Skeletal muscle tissue (tissue), 4 donors: Measurements from ENCODE around the gene RBBP4. TPM values are rescaled to one million over a fixed set of nuclear protein-coding genes. Genes with fewer than 3 reads are reported as not detected.
"Not testable (repeated sequence)": the region's sequence is repeated elsewhere in the genome, so short reads cannot be mapped to it uniquely, and the experiment has no call there.

Source experiments
- H3K27ac ChIP-seq: one replicate; pipeline ENCODE4 v1.7.0; 2013; ENCODE audit warnings: mild to moderate bottlenecking, low read depth, low read length, inconsistent platforms
- H3K27me3 ChIP-seq, 3 donors: one replicate each; pipeline ENCODE4 v1.7.0; 2013; ENCODE audit warnings: low read length in 3 of 3; ENCODE audit not compliant: control insufficient read depth in 3 of 3, insufficient read depth in 3 of 3
- H3K36me3 ChIP-seq, 3 donors: one replicate each; pipeline ENCODE4 v1.7.0; 2013; ENCODE audit warnings: low read length in 3 of 3; ENCODE audit not compliant: control insufficient read depth in 3 of 3, insufficient read depth in 3 of 3
- H3K4me1 ChIP-seq, 3 donors: one replicate each; pipeline ENCODE4 v1.7.0; 2013; ENCODE audit warnings: low read length in 3 of 3, mild to moderate bottlenecking in 3 of 3; ENCODE audit not compliant: control insufficient read depth in 3 of 3, insufficient read depth in 3 of 3
- H3K4me3 ChIP-seq, 3 donors: one replicate each; pipeline ENCODE4 v1.7.0; 2013; ENCODE audit warnings: low read length in 3 of 3
- H3K9ac ChIP-seq, 3 donors: one replicate each; pipeline ENCODE4 v1.7.0; 2013; ENCODE audit warnings: low read length in 3 of 3, mild to moderate bottlenecking in 3 of 3, moderate library complexity in 2 of 3, low read depth in 1 of 3
- H3K9me3 ChIP-seq, 3 donors: one replicate each; pipeline ENCODE4 v1.7.0; 2013; ENCODE audit warnings: low read length in 3 of 3; ENCODE audit not compliant: control insufficient read depth in 3 of 3
- total RNA-seq: library from RNA; depleted of rRNA; stranded (reverse); fragments of >200 nt; gene quantifications from one replicate; pipeline ENCODE4 v1.2.3, GENCODE V29; 2014
- donor health status: Osteomylitis.

The RBBP4 gene
- total RNA-seq, 1 donor from 2014 or later, result 104 TPM

DNA sequence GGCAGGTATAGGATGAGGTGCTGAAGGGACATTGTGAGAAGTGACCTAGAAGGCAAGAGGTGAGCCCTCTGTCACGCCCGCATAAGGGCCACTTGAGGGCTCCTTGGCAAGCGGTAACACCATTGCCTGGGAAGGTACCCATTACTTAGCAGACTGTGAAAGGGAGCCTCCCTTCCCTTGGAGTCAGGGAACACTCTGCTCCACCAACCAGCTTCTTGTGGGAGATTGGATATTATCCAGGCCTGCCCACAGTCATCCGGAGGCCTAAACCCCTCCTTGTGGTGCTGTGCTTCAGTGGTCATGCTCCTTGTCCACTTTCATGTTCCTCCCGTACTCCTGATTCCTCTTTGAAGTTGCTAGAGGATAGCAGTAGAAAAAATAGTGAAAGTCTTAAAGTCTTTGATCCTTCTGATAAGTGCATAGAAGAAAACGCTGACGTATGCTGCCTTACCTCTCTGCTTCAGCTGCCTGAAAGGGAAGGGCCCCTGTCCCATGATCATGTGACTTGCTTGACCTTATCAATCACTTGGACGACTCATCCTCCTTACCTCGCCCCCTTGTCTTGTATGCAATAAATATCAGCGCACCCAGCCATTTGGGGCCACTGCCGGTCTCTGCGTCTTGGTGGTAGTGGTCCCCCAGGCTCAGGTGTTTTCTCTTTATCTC, 16.0 kb downstream of the RBBP4 start:
- H3K36me3 ChIP-seq, result peaks cover 21 to 58% (median 42%) of the 10 kb centered on the region in 3 donors
- no peak overlapping the region for H3K9ac ChIP-seq
- H3K4me3 ChIP-seq, result no peak overlapping the region
- H3K27ac ChIP-seq, result no peak overlapping the region
- H3K27me3 ChIP-seq, result no peaks in the 10 kb centered on the region
- no peaks in the 10 kb centered on the region for H3K4me1 ChIP-seq
- no peaks in the 10 kb centered on the region for H3K9me3 ChIP-seq

DNA sequence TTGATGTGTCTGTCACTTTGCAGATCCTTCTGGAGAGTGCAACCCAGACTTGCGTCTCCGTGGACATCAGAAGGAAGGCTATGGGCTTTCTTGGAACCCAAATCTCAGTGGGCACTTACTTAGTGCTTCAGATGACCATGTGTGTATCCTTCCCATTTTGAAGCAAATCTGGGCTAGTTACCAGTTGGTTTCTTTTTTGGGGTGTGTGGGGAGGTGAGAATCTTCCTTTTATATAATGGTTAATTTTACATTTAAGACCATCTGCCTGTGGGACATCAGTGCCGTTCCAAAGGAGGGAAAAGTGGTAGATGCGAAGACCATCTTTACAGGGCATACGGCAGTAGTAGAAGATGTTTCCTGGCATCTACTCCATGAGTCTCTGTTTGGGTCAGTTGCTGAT, 17.7 kb downstream of the RBBP4 start:
- H3K9me3 ChIP-seq, H3K27me3 ChIP-seq, H3K4me1 ChIP-seq, H3K27ac ChIP-seq, H3K4me3 ChIP-seq, H3K9ac ChIP-seq: not testable (repeated sequence)
- H3K36me3 ChIP-seq, result peaks cover 27 to 62% (median 56%) of the 10 kb centered on the region in 3 donors

DNA sequence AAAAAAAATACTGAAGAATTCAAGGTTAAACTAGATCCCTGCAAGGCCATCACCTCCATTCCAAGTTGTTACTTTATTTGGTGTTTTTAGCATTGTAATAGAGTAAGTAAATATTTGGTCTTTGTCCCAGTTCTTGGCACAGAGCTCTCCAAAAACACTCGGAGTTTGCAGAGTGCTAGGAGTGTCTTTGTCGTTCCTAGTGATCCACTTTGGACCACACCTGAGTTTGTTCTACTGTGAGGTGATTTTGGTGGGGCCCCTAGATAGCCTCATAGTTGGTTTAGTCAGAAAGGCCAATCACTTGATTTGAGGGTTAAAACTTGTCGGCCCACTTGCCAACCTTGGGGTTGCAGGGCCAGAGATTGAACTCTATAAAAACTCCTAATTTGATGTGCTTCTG, 25.9 kb downstream of the RBBP4 start:
- Histone ChIP-seq H3K27ac (no peak overlapping the region), H3K4me3 (no peak overlapping the region), H3K27me3 (no peaks in the 10 kb centered on the region), H3K36me3 (peaks cover 32 to 43% (median 41%) of the 10 kb centered on the region in 3 donors), H3K4me1 (peaks cover 2 to 8% (median 4%) of the 10 kb centered on the region in 3 donors), H3K9me3 (no peaks in the 10 kb centered on the region), H3K9ac (no peak overlapping the region)

GRCh38 chr1:32679993-32680392, 29.0 kb downstream of the RBBP4 start:
- H3K27ac ChIP-seq, H3K27me3 ChIP-seq, H3K9me3 ChIP-seq, H3K9ac ChIP-seq, H3K4me3 ChIP-seq: not testable (repeated sequence)
- Histone ChIP-seq H3K4me1 (peaks cover 2 to 16% (median 8%) of the 10 kb centered on the region in 3 donors), H3K36me3 (peaks cover 19 to 30% (median 27%) of the 10 kb centered on the region in 3 donors)

DNA sequence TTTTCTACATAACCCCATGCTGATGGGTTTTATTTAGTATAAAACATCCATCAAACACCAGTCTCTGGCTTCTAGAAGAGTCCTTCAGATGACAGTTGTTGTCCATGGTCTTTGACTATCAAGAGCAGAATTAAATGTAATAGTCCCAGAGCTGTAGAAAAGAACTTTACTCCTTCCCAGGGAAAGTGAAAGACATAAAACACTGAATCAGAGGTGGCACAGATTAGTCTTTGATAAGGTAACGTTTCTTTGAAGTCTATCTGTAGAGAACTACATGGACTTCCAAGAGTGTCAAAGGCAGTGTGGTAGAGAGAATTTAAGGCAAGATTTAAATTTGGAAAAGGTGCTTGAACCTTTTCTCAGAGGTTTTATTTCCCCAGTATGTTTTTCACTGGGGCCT, 29.6 kb downstream of the RBBP4 start:
- H3K4me3 ChIP-seq, result no peak overlapping the region
- H3K36me3 ChIP-seq, result peaks cover 23 to 36% (median 31%) of the 10 kb centered on the region in 3 donors
- H3K27me3 ChIP-seq, result no peaks in the 10 kb centered on the region
- H3K4me1 ChIP-seq, result peaks cover 2 to 19% (median 14%) of the 10 kb centered on the region in 3 donors
- no peak overlapping the region for H3K9ac ChIP-seq
- H3K9me3 ChIP-seq, result no peaks in the 10 kb centered on the region
- H3K27ac ChIP-seq, result no peak overlapping the region

DNA sequence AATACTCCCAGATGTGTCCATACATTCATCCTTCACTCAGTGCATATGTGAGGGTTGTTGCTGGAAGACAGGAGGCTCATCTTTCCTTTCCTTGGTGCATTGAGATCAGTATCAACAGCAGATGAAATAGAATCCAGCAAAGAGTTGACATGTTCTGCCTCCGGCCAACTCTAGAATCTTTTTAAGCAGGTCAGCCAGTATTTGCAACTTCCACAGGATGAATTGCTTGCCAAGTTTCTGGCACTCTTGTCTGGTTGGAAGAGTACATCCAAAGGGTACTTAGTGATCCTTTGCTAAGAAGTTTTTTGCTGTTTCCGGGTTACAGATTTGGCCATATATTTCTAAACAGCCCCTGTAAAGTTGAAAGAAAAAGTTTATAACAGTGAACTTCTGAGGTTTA, 30.5 kb downstream of the RBBP4 start:
- no peak overlapping the region for H3K27ac ChIP-seq

GRCh38 chr1:32681999-32682398, 31.0 kb downstream of the RBBP4 start:
- Histone ChIP-seq H3K4me1 (peaks cover 2 to 19% (median 18%) of the 10 kb centered on the region in 3 donors), H3K27me3 (no peaks in the 10 kb centered on the region), H3K9me3 (no peaks in the 10 kb centered on the region), H3K4me3 (no peak overlapping the region), H3K36me3 (peaks cover 17 to 37% (median 32%) of the 10 kb centered on the region in 3 donors), H3K27ac (no peak overlapping the region), H3K9ac (no peak overlapping the region)

More for the DNA sequence above, 30.5 kb downstream of the RBBP4 start:
- Histone ChIP-seq H3K4me3 (no peak overlapping the region), H3K4me1 (peaks cover 2 to 19% (median 18%) of the 10 kb centered on the region in 3 donors), H3K27me3 (no peaks in the 10 kb centered on the region), H3K9me3 (no peaks in the 10 kb centered on the region), H3K9ac (no peak overlapping the region), H3K36me3 (peaks cover 19 to 36% (median 34%) of the 10 kb centered on the region in 3 donors)

DNA sequence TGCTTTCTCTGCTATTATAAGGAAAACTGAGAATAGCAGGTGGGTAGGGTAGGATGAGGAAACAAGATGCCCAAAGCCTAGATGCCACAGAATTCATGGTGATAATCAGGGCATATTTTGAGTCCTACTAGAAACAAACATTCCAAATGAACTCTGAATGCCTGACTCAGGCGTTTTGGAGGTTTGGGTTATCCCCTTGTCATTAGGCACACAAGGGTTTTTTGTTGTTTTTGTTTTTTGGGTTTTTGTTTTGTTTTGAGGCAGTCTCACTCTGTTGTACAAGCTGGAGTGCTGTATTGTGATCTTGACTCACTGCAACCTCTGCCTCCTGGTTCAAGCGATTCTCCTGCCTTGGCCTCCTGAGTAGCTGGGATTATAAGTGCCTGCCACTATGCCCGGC, 32.4 kb downstream of the RBBP4 start:
- Histone ChIP-seq H3K9ac (no peak overlapping the region), H3K4me1 (peaks cover 2 to 19% (median 18%) of the 10 kb centered on the region in 3 donors), H3K27me3 (no peaks in the 10 kb centered on the region), H3K27ac (no peak overlapping the region), H3K9me3 (no peaks in the 10 kb centered on the region), H3K4me3 (no peak overlapping the region), H3K36me3 (peaks cover 12 to 39% (median 28%) of the 10 kb centered on the region in 3 donors)

GRCh38 chr1:32684167-32684811, 33.3 kb downstream of the RBBP4 start:
- Histone ChIP-seq H3K9me3 (no peaks in the 10 kb centered on the region), H3K4me1 (peaks cover 2 to 19% (median 18%) of the 10 kb centered on the region in 3 donors), H3K9ac (no peak overlapping the region), H3K4me3 (no peak overlapping the region), H3K36me3 (peaks cover 12 to 39% (median 29%) of the 10 kb centered on the region in 3 donors), H3K27me3 (no peaks in the 10 kb centered on the region), H3K27ac (no peak overlapping the region)

DNA sequence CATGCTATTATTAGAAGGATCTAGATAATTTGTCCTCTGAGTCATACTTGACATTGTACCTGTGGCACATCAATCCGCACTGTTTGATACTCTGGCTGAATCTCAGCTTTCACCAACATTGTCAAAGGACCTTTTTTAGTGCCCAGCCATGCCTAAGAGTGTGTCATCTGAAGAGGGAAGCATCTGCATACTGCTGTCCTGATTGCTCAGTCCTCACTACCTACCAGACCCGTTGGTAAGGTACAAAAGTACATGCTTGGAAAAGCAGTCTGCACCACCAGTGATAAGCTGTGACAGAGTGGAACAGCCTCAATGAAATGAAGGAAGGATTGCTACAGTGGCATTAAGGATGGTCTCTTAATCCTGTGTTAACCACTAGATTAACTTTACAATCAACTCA, 34.5 kb downstream of the RBBP4 start:
- peaks cover 2 to 19% (median 18%) of the 10 kb centered on the region in 3 donors for H3K4me1 ChIP-seq
- H3K27ac ChIP-seq, result no peak overlapping the region
- H3K9ac ChIP-seq, result no peak overlapping the region
- H3K27me3 ChIP-seq, result no peaks in the 10 kb centered on the region
- no peaks in the 10 kb centered on the region for H3K9me3 ChIP-seq
- H3K4me3 ChIP-seq, result no peak overlapping the region
- peaks cover 10 to 35% (median 27%) of the 10 kb centered on the region in 3 donors for H3K36me3 ChIP-seq
